ENCODE measurements around the gene TBC1D25.

The TBC1D25 gene

DNA sequence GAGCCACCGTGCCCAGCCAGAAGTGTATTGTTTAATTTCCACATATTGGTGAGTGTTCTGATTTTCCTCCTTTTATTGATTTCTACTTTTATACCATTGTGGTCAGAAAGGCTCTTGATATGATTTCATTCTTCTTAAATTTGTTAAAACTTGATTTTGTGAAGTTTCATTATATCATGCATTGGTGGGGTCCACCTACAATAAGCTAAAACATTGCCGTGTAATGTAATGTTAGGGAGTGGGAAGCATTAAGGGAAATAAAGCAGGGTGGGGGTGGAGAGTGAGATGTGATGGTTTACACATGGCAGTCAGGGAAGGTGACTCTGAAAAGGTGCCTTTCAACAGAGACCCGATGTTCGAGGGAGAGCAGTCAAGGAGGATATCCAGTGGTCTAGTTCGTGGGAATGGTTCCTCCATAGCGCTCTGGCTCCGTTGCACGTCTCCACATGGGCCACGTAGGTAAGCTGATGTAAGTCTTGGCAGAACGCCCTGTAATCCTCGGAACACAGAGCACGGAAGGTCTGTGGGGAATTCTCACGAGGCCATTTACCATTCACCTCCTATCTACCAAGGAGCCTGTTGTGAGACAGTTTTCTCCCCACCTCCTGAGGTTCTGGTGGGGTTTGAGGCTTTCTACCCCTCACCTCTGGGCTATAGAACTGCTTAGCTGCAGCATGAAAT is 50.1 kb downstream of the TBC1D25 start:
- H3K4me1 ChIP-seq (ENCODE audit: insufficient read depth, low read length): no peaks in the 10 kb centered on the region
- H3K4me3 ChIP-seq (ENCODE audit: low read length): no peak overlapping the region
- H3K9me3 ChIP-seq (ENCODE audit: insufficient read depth, low read depth, low read length): no peaks in the 10 kb centered on the region
- H3K36me3 ChIP-seq (ENCODE audit: insufficient read depth, low read length): no peaks in the 10 kb centered on the region
- H3K9ac ChIP-seq (ENCODE audit: low read depth, low read length): no peak overlapping the region
- no peaks in the 10 kb centered on the region for H3K27me3 ChIP-seq (ENCODE audit: insufficient read depth, low read length)
- H3K27ac ChIP-seq (ENCODE audit: low read depth, low read length): no peak overlapping the region
- 91% methylated on average over 10 of the region's 13 CpGs for WGBS

DNA sequence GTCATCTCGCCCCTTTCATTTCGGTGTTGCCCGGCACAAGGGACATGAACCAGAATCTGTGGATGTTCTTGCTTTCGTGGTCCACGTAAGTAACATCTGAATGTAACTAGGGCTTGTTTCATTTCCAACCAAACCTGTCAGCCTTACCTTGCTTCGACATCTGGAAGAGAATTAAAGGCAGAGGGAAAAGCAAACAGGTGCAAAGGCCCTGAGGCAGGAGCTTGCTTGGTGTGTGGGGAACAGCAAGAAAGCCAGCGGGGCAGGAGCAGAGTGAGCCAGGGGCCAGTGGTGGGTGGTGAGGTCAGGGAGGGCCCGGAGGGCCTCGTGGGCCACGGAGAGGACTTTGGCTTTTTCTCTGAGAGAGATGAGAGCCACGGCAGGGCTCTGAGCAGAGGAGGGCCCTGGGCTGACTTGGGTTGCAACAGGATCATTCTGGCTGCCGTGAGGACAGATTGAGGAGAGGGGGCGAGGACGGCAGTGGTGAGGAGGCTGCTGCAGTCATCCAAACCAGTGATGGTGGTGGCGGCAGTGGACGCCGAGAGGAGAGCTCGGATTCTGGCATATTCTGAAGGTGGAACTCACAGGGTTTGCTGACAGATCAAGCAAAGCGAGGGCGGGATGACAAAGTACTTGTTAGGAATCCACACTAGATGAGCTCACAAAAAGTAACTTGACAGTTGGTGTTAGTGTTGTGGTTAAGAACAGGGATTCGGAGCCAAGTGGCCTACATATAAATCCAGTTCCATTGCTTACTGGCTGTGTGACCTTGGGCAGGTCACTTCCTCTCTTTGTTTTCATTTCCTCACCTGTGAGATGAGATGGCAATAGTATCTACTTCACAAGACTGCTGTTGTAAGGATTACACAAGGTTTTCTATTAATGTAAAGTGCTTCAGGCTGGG is 50.9 kb downstream of the TBC1D25 start:
- no peaks in the 10 kb centered on the region for H3K36me3 ChIP-seq (ENCODE audit: insufficient read depth, low read length)
- 92% methylated on average over 20 of the region's 21 CpGs for WGBS
- no peak overlapping the region for H3K4me3 ChIP-seq (ENCODE audit: low read length)
- H3K9me3 ChIP-seq (ENCODE audit: insufficient read depth, low read depth, low read length): no peaks in the 10 kb centered on the region
- no peak overlapping the region for H3K9ac ChIP-seq (ENCODE audit: low read depth, low read length)
- no peaks in the 10 kb centered on the region for H3K27me3 ChIP-seq (ENCODE audit: insufficient read depth, low read length)
- no peak overlapping the region for H3K27ac ChIP-seq (ENCODE audit: low read depth, low read length)
- H3K4me1 ChIP-seq (ENCODE audit: insufficient read depth, low read length): no peaks in the 10 kb centered on the region

DNA sequence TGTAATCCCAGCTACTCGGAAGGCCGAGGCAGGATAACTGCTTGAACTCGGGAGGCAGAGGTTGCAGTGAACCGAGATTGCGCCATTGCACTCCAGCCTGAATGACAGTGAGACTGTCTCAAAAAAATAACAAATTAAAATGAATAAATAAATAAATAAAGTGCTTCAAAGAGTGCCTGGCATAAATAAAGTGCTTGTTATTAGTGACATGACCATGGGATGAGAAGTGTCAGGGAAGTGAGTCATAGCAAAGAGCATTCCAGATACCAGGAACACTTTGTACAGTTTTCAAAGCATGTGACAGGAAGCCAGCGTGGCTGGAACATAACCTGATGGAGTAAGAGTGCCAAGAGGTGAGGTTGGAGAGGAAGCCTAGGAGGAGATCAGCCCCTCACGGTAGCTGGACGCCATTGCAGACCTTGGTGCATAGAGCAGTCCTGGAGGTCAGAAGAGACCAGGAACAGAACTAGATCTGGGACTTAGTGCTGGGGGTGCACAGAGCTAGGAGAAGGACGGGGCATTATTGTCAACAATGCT is 51.8 kb downstream of the TBC1D25 start:
- 93% methylated on average over 9 of the region's 9 CpGs for WGBS
- no peaks in the 10 kb centered on the region for H3K36me3 ChIP-seq (ENCODE audit: insufficient read depth, low read length)
- no peaks in the 10 kb centered on the region for H3K9me3 ChIP-seq (ENCODE audit: insufficient read depth, low read depth, low read length)
- no peaks in the 10 kb centered on the region for H3K4me1 ChIP-seq (ENCODE audit: insufficient read depth, low read length)
- no peak overlapping the region for H3K4me3 ChIP-seq (ENCODE audit: low read length)
- no peak overlapping the region for H3K27ac ChIP-seq (ENCODE audit: low read depth, low read length)
- H3K9ac ChIP-seq (ENCODE audit: low read depth, low read length): no peak overlapping the region
- H3K27me3 ChIP-seq (ENCODE audit: insufficient read depth, low read length): no peaks in the 10 kb centered on the region

DNA sequence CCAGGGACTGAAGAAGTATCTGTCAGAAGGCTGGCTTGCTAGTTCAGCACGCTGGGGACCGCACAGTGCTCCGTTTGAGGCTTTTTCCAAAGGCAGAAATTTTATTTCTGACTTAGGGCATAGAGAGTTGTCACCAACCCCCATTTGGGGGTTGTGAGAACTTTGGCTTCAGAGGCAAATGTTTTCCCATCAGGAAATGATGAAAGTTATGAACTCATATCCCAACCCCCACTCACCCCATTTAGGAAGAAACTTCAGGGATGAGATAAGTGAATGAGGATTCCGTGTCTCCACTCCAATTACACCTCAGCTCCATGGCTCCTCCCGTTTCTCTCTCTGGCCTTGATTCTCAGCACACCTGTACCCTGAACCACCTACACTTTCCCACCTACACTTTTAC is 53.5 kb downstream of the TBC1D25 start:
- WGBS: 85% methylated on average over 5 of the region's 5 CpGs
- no peaks in the 10 kb centered on the region for H3K27me3 ChIP-seq (ENCODE audit: insufficient read depth, low read length)

DNA sequence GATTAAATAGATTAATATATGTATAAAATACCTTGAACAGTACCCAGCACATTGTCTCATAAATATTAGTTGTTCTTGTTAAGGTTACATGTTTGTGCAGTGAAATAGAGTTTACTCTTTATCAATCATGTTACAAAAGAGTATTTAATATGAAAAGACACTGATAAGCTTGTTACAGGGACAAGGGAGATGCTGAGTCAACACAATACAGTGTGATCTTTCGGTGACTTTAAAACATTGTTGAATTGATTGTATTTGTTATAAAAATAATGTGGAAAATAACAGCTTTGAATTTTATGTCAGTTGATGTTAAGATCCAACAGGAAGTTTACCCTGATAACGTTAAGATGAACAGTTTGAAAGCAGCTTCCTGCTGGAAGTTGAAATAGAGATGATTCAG is 56.4 kb downstream of the TBC1D25 start:
- H3K27me3 ChIP-seq (ENCODE audit: insufficient read depth, low read length): no peaks in the 10 kb centered on the region
- H3K4me1 ChIP-seq (ENCODE audit: insufficient read depth, low read length): no peaks in the 10 kb centered on the region
- WGBS: 86% methylated on average over 2 of the region's 2 CpGs
- no peaks in the 10 kb centered on the region for H3K9me3 ChIP-seq (ENCODE audit: insufficient read depth, low read depth, low read length)
- H3K4me3 ChIP-seq (ENCODE audit: low read length): no peak overlapping the region
- peaks cover 11% of the 10 kb centered on the region; the same call in 1 of the 2 replicates for H3K36me3 ChIP-seq (ENCODE audit: insufficient read depth, low read length)
- H3K27ac ChIP-seq (ENCODE audit: low read depth, low read length): no peak overlapping the region
- no peak overlapping the region for H3K9ac ChIP-seq (ENCODE audit: low read depth, low read length)

More for the DNA sequence above, 53.5 kb downstream of the TBC1D25 start:
- Histone ChIP-seq H3K9ac (ENCODE audit: low read depth, low read length) (no peak overlapping the region), H3K4me1 (ENCODE audit: insufficient read depth, low read length) (no peaks in the 10 kb centered on the region), H3K4me3 (ENCODE audit: low read length) (no peak overlapping the region), H3K27ac (ENCODE audit: low read depth, low read length) (no peak overlapping the region), H3K36me3 (ENCODE audit: insufficient read depth, low read length) (no peaks in the 10 kb centered on the region), H3K9me3 (ENCODE audit: insufficient read depth, low read depth, low read length) (no peaks in the 10 kb centered on the region)

DNA sequence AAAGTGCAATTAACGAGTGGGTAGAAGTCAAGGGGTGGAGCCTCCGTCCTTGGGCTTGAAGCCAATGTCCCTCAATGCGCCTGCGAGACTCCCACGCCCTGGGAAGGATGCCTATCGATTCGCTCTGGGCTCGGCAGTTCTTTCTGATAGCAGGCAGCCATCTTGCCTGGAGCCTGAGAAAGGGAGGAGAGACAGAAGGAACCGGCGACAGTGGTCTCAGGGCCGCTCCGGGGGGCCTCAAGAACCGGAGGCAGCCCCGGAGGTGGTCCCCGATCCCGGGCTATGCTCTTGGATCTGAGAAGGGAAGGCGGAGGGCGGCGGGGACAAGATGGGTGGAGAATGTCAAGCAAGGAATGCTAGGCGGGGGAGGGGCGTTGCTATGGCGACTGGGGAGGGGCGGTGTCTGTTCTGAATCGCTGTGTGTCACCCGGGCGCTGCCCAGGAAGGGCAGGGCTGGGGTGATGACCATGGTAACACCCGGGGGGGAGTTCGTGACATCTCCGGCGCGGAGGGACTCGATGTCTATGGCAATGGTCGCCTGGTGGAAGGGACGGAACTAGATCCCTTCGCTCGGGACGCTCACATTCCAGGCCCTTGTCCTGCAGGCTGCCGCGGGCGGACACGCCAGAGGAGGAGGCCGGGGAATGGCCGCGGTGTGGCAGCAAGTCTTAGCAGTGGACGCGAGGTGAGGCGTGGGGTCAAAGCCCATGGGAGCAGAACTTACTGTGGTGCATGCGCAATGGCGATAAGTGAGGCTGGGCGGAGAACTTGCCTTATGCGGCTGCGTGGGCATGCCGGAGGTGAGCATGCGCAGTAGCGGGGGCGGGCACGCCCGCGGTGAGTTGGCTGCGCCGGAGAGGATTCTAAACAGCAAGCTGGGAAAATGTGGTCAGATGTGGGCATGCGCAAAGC is 58.1 kb downstream of the TBC1D25 start, which contains the start of gene WDR13:
WDR13 (plus strand) TSS at position 140 of the 912 bp plus-strand sequence; CDS start at position 645, 505 bp downstream.
- Histone ChIP-seq H3K9ac (ENCODE audit: low read depth, low read length) (peak within 1 kb of the TSS; percentile 91), H3K4me1 (ENCODE audit: insufficient read depth, low read length) (no peaks in the 10 kb centered on the region), H3K9me3 (ENCODE audit: insufficient read depth, low read depth, low read length) (no peaks in the 10 kb centered on the region), H3K27ac (ENCODE audit: low read depth, low read length) (peak within 1 kb of the TSS; percentile 97), H3K36me3 (ENCODE audit: insufficient read depth, low read length) (peaks cover 22% of the 10 kb centered on the region), H3K27me3 (ENCODE audit: insufficient read depth, low read length) (no peaks in the 10 kb centered on the region), H3K4me3 (ENCODE audit: low read length) (peak within 1 kb of the TSS; percentile 98)
- WGBS: 1% methylated on average over 62 of the region's 62 CpGs

DNA sequence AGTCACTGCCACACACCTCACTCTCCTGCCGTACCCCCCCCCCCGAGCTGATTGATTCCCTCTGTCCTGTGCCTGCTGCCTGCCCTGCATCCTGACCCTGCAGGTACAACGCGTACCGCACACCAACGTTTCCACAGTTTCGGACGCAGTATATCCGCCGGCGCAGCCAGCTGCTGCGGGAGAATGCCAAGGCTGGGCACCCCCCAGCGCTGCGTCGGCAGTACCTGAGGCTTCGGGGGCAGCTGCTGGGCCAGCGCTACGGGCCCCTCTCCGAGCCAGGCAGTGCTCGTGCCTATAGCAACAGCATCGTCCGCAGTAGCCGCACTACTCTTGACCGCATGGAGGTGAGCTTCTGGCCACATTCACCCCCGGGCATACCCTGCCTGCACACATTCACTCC is 59.1 kb downstream of the TBC1D25 start:
- Histone ChIP-seq H3K27ac (ENCODE audit: low read depth, low read length) (no peak overlapping the region), H3K27me3 (ENCODE audit: insufficient read depth, low read length) (no peaks in the 10 kb centered on the region), H3K9ac (ENCODE audit: low read depth, low read length) (no peak overlapping the region), H3K4me3 (ENCODE audit: low read length) (peak overlapping the region; percentile 98; the same call in 1 of the 2 replicates), H3K36me3 (ENCODE audit: insufficient read depth, low read length) (peaks cover 24% of the 10 kb centered on the region), H3K4me1 (ENCODE audit: insufficient read depth, low read length) (no peaks in the 10 kb centered on the region), H3K9me3 (ENCODE audit: insufficient read depth, low read depth, low read length) (no peaks in the 10 kb centered on the region)
- 94% methylated on average over 25 of the region's 25 CpGs for WGBS

DNA sequence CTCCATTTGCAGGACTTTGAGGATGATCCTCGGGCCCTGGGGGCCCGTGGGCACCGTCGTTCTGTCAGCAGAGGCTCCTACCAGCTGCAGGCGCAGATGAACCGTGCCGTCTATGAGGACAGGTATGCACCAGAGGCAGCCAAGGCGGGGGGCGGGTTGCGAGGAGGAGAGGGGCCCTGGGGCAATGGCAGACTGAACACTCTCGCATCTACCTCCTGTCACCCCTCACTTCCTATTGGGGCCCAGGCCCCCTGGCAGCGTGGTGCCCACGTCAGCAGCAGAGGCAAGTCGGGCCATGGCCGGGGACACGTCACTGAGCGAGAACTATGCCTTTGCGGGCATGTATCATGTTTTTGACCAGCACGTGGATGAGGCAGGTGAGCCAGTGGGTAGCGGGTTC is 59.8 kb downstream of the TBC1D25 start:
- peaks cover 24% of the 10 kb centered on the region for H3K36me3 ChIP-seq (ENCODE audit: insufficient read depth, low read length)
- H3K9me3 ChIP-seq (ENCODE audit: insufficient read depth, low read depth, low read length): no peaks in the 10 kb centered on the region
- H3K27me3 ChIP-seq (ENCODE audit: insufficient read depth, low read length): no peaks in the 10 kb centered on the region
- H3K27ac ChIP-seq (ENCODE audit: low read depth, low read length): no peak overlapping the region
- WGBS: 97% methylated on average over 20 of the region's 20 CpGs
- H3K4me3 ChIP-seq (ENCODE audit: low read length): no peak overlapping the region
- no peaks in the 10 kb centered on the region for H3K4me1 ChIP-seq (ENCODE audit: insufficient read depth, low read length)
- H3K9ac ChIP-seq (ENCODE audit: low read depth, low read length): no peak overlapping the region

DNA sequence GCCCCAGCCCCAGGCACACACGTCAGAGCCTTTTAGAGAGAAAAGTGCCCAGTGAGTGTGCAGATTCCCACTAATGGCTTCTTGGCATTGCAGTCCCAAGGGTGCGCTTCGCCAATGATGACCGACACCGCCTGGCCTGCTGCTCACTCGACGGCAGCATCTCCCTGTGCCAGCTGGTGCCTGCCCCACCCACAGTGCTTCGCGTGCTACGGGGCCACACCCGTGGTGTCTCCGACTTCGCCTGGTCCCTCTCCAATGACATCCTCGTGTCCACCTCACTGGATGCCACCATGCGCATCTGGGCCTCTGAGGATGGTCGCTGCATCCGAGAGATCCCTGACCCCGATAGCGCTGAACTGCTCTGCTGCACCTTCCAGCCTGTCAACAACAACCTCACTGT is 60.7 kb downstream of the TBC1D25 start:
- 97% methylated on average over 19 of the region's 19 CpGs for WGBS
- Histone ChIP-seq H3K36me3 (ENCODE audit: insufficient read depth, low read length) (peaks cover 24% of the 10 kb centered on the region), H3K4me3 (ENCODE audit: low read length) (no peak overlapping the region), H3K27ac (ENCODE audit: low read depth, low read length) (no peak overlapping the region), H3K9me3 (ENCODE audit: insufficient read depth, low read depth, low read length) (no peaks in the 10 kb centered on the region), H3K9ac (ENCODE audit: low read depth, low read length) (no peak overlapping the region), H3K27me3 (ENCODE audit: insufficient read depth, low read length) (no peaks in the 10 kb centered on the region), H3K4me1 (ENCODE audit: insufficient read depth, low read length) (no peaks in the 10 kb centered on the region)

DNA sequence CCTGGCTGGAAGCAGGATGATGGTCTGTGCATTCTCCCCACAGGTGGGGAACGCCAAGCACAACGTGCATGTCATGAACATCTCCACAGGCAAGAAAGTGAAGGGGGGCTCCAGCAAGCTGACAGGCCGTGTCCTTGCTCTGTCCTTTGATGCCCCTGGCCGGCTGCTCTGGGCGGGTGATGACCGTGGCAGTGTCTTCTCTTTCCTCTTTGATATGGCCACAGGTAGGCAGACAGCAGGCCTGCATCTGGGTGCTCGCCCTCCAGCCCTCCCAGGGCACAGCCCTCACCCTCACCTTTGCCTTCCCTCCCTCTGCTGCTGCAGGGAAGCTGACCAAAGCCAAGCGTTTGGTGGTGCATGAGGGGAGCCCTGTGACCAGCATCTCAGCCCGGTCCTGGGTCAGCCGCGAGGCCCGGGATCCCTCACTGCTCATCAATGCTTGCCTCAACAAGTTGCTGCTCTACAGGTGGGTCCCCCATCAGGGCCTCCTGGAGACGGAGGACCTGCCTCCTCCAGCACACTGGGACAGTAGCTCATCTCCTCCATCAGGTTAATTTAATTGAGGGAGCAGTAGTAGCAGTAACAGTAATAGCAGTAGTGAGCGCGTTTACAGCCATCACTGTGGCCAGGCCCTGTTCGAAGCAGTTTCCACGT is 62.4 kb downstream of the TBC1D25 start:
- Histone ChIP-seq H3K9me3 (ENCODE audit: insufficient read depth, low read depth, low read length) (no peaks in the 10 kb centered on the region), H3K36me3 (ENCODE audit: insufficient read depth, low read length) (peaks cover 24% of the 10 kb centered on the region), H3K27me3 (ENCODE audit: insufficient read depth, low read length) (no peaks in the 10 kb centered on the region), H3K4me3 (ENCODE audit: low read length) (no peak overlapping the region), H3K27ac (ENCODE audit: low read depth, low read length) (no peak overlapping the region), H3K4me1 (ENCODE audit: insufficient read depth, low read length) (no peaks in the 10 kb centered on the region), H3K9ac (ENCODE audit: low read depth, low read length) (no peak overlapping the region)
- 90% methylated on average over 12 of the region's 17 CpGs for WGBS
